Gastroesophageal sphincter (tissue), 4 donors: ENCODE data around the gene COG3. TPM values are rescaled to one million over a fixed set of nuclear protein-coding genes. Genes with fewer than 3 reads are reported as not detected.

Experiments
- ATAC-seq: fragments of 150-250 bp; one replicate; pipeline ENCODE4 v1.9.1; 2016; ENCODE audit warnings: mild to moderate bottlenecking, moderate library complexity
- H3K27ac ChIP-seq, 4 donors: fragments of 200-600 bp; sonication (generic) in 3 of 4; 1 replicate in 3 of 4; 2 replicates in 1 of 4; pipeline ENCODE4 v1.5.1; 2016 to 2019
- H3K27me3 ChIP-seq: fragments of 200-600 bp; sonication (generic); one replicate; pipeline ENCODE4 v1.5.1; 2019
- H3K36me3 ChIP-seq, 2 donors: fragments of 200-600 bp; sonication (generic); one replicate each; pipeline ENCODE4 v1.5.1; 2019; ENCODE audit warnings: control low read depth in 1 of 2
- H3K4me1 ChIP-seq, 3 donors: fragments of 200-600 bp; sonication (generic); 1 replicate in 2 of 3; 2 replicates in 1 of 3; pipeline ENCODE4 v1.5.1; 2016 to 2019; ENCODE audit warnings: control low read depth in 2 of 3
- H3K4me3 ChIP-seq, 2 donors: fragments of 200-600 bp; sonication (generic); one replicate each; pipeline ENCODE4 v1.5.1; 2019; ENCODE audit warnings: mild to moderate bottlenecking in 1 of 2, moderate library complexity in 1 of 2
- H3K9me3 ChIP-seq, 3 donors: fragments of 200-600 bp; sonication (generic); one replicate each; pipeline ENCODE4 v1.5.1; 2017 to 2019; ENCODE audit warnings: control low read depth in 2 of 3
- EP300 ChIP-seq: sonication (generic); formaldehyde crosslinking; IDR thresholded peaks from one replicate; pipeline ENCODE4 v1.6.1; 2017; ENCODE audit warnings: antibody characterized with exemption, mild to moderate bottlenecking
- POLR2A ChIP-seq, 2 donors: fragments of 450-650 bp; IDR thresholded peaks; one replicate each; pipeline ENCODE4 v1.6.1; 2017; ENCODE audit warnings: antibody characterized with exemption in 2 of 2, mild to moderate bottlenecking in 2 of 2, moderate library complexity in 1 of 2
- POLR2AphosphoS5 ChIP-seq: sonication (generic); formaldehyde crosslinking; IDR thresholded peaks from one replicate; pipeline ENCODE4 v1.6.1; 2017; ENCODE audit warnings: antibody characterized with exemption
- WGBS, 2 donors: methylation state at CpG; one replicate each; pipeline ENCODE4 v1.1.5; 2018; ENCODE audit warnings: low coverage in 1 of 2; 5-methylcytosine and 5-hydroxymethylcytosine counted together
- total RNA-seq, 4 donors: library from RNA; depleted of rRNA; stranded (reverse); fragments of >200 nt; gene quantifications; one replicate each; pipeline ENCODE4 v1.1.0, GENCODE V29; 2016
- TF ChIP-seq, protein P1 (sequence below), 4 experiments: fragments of 200-600 bp in 2 of 4; fragments of 450-650 bp in 2 of 4; sonication (generic) in 1 of 4; IDR thresholded peaks; one replicate each; pipeline ENCODE4 v1.5.1; 2017 to 2019; ENCODE audit warnings: antibody characterized with exemption in 4 of 4, mild to moderate bottlenecking in 2 of 4, moderate library complexity in 2 of 4

Gene COG3
- total RNA-seq, 4 donors from 2014 or later = 19.4 to 30.0 (median 21.3) TPM

DNA sequence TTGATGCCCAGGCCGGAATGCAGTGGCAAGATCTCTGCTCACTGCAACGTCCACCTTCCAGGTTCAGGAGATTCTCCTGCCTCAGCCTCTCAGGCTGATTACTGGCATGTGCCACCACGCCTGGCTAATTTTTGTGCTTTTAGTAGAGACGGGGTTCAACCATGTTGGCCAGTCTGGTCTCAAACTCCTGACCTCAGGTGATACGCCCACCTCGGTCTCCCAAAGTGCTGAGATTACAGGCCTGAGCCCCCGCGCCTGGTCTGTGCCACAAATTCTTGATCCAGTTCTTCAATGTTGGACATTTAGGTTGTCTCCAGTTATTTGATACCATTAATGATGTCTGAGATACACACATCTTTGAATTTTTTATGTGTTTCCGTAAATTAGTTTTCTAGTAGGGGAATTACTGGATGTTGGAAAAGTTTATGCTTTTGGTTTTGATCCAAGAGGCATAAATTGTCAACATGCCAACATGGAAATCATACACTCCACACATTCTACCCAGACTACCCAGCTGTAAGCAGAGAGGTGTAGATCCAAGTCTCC is 525 bp upstream of the COG3 start:
- Histone ChIP-seq H3K4me1 (peaks cover 0 to 45% (median 10%) of the 10 kb centered on the region in 3 donors), H3K4me3 (peak overlapping the region; percentile 73 to 99), H3K36me3 (no peaks in the 10 kb centered on the region), H3K9me3 (no peaks in the 10 kb centered on the region), H3K27me3 (peaks cover 8% of the 10 kb centered on the region), H3K27ac (peak overlapping the region; percentile 75 to 95 (median 94))
- ATAC-seq = no peak
- TF ChIP-seq POLR2A (IDR thresholded peaks at IDR 0.05) = no peak
- TF ChIP-seq, protein P1, sequence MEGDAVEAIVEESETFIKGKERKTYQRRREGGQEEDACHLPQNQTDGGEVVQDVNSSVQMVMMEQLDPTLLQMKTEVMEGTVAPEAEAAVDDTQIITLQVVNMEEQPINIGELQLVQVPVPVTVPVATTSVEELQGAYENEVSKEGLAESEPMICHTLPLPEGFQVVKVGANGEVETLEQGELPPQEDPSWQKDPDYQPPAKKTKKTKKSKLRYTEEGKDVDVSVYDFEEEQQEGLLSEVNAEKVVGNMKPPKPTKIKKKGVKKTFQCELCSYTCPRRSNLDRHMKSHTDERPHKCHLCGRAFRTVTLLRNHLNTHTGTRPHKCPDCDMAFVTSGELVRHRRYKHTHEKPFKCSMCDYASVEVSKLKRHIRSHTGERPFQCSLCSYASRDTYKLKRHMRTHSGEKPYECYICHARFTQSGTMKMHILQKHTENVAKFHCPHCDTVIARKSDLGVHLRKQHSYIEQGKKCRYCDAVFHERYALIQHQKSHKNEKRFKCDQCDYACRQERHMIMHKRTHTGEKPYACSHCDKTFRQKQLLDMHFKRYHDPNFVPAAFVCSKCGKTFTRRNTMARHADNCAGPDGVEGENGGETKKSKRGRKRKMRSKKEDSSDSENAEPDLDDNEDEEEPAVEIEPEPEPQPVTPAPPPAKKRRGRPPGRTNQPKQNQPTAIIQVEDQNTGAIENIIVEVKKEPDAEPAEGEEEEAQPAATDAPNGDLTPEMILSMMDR (IDR thresholded peaks at IDR 0.05) = peak in 1 of 4 experiments; percentile 54
- WGBS, 2 donors = 40 to 76% methylated on average over 1 to 7 of the region's 9 CpGs

DNA sequence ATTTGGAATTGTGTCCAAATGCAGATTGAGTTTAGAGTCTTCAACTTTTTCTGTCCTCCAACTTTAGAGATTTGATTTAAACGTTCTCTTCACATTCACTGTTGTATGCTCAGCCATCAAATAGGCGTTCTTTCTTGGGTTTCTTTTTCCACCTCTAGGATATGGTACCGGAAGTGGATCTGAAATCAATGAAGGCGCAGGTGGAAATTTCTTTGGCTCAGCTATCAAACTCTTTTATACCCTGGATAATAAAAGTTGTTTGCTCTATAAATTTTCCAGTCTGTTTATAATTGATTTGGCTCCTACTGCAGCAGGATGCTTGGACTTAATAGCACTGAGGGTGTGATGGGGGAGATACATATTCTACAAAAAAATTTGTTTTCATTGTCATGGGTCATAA is 1.6 kb downstream of the COG3 start:
- ATAC-seq = no peak
- Histone ChIP-seq H3K4me3 (no peak overlapping the region), H3K9me3 (no peaks in the 10 kb centered on the region), H3K27ac (no peak overlapping the region), H3K27me3 (no peaks in the 10 kb centered on the region), H3K36me3 (no peaks in the 10 kb centered on the region), H3K4me1 (peaks cover 0 to 45% (median 10%) of the 10 kb centered on the region in 3 donors)
- TF ChIP-seq POLR2AphosphoS5 = no peak
- TF ChIP-seq, protein P1 (IDR thresholded peaks at IDR 0.05) = no peak
- TF ChIP-seq EP300 = no peak
- TF ChIP-seq POLR2A (IDR thresholded peaks at IDR 0.05) = no peak
- 71 to 88% methylated on average over 4 of the region's 4 CpGs for WGBS, 2 donors

- WGBS, 2 donors = 50 to 53% methylated on average over 1 of the region's 1 CpG
- Histone ChIP-seq H3K27me3 (no peaks in the 10 kb centered on the region), H3K36me3 (no peaks in the 10 kb centered on the region), H3K27ac (no peak overlapping the region), H3K4me3 (no peak overlapping the region), H3K9me3 (no peaks in the 10 kb centered on the region), H3K4me1 (peaks cover 0 to 45% (median 10%) of the 10 kb centered on the region in 3 donors)
- no peak for ATAC-seq
- TF ChIP-seq, protein P1 (IDR thresholded peaks at IDR 0.05) = no peak
Observed at GRCh38 chr13:45468635-45469034, 3.9 kb downstream of the COG3 start.

GRCh38 chr13:45472171-45472705 is 7.5 kb downstream of the COG3 start:
- TF ChIP-seq, protein P1 (IDR thresholded peaks at IDR 0.05) = no peak
- TF ChIP-seq POLR2A (IDR thresholded peaks at IDR 0.05) = no peak
- no peak for TF ChIP-seq EP300
- no peak for TF ChIP-seq POLR2AphosphoS5
- ATAC-seq = no peak

GRCh38 chr13:45473627-45474026 is 8.9 kb downstream of the COG3 start:
- Histone ChIP-seq H3K27me3 (no peaks in the 10 kb centered on the region), H3K27ac (no peak overlapping the region), H3K4me3 (no peak overlapping the region), H3K4me1 (peaks cover 0 to 7% (median 0%) of the 10 kb centered on the region in 3 donors), H3K9me3 (no peaks in the 10 kb centered on the region), H3K36me3 (peaks cover 0 to 25% of the 10 kb centered on the region in 2 donors)
- 71 to 87% methylated on average over 1 to 2 of the region's 2 CpGs for WGBS, 2 donors
- ATAC-seq = no peak
- TF ChIP-seq EP300 (no peak), POLR2AphosphoS5 (no peak), POLR2A (IDR thresholded peaks at IDR 0.05) (no peak)
- TF ChIP-seq, protein P1 (IDR thresholded peaks at IDR 0.05) = no peak

More at GRCh38 chr13:45472171-45472705, 7.5 kb downstream of the COG3 start:
- Histone ChIP-seq H3K4me1 (peaks cover 0 to 21% (median 2%) of the 10 kb centered on the region in 3 donors), H3K9me3 (no peaks in the 10 kb centered on the region), H3K27ac (no peak overlapping the region), H3K36me3 (peaks cover 0 to 13% of the 10 kb centered on the region in 2 donors), H3K4me3 (no peak overlapping the region), H3K27me3 (no peaks in the 10 kb centered on the region)
